PFSK-1 (cell line): ENCODE data around the gene PTGR3.

Experiments
- FOXP2 ChIP-seq: optimal IDR thresholded peaks from 2 replicates; pipeline ENCODE3; 2011; ENCODE audit warnings: borderline replicate concordance, control low read depth, inconsistent platforms; ENCODE audit not compliant: insufficient read depth; ENCODE audit errors: extremely low read length, extremely low read depth
- POLR2AphosphoS5 ChIP-seq: IDR thresholded peaks from 2 replicates; pipeline ENCODE4 v1.6.1; 2012; ENCODE audit warnings: low read depth, mild to moderate bottlenecking, control low read depth, low read length, moderate library complexity
- SIN3A ChIP-seq: IDR thresholded peaks from 2 replicates; pipeline ENCODE4 v1.6.1; 2012; ENCODE audit warnings: mild to moderate bottlenecking, low read length, moderate library complexity, borderline replicate concordance; ENCODE audit not compliant: insufficient read depth
- TAF1 ChIP-seq: IDR thresholded peaks from 2 replicates; pipeline ENCODE4 v1.6.1; 2012; ENCODE audit warnings: low read length, control low read depth, borderline replicate concordance; ENCODE audit not compliant: insufficient read depth
- TF ChIP-seq, protein P1 (sequence below), 2 experiments: IDR thresholded peaks; 2 replicates each; pipeline versions ENCODE4 v1.6.1 to v1.8.0; 2011 to 2012; ENCODE audit warnings: low read depth in 2 of 2, low read length in 2 of 2, control low read depth in 1 of 2, inconsistent platforms in 1 of 2, mild to moderate bottlenecking in 1 of 2, moderate library complexity in 1 of 2; ENCODE audit not compliant: insufficient read depth in 1 of 2

Gene PTGR3

DNA sequence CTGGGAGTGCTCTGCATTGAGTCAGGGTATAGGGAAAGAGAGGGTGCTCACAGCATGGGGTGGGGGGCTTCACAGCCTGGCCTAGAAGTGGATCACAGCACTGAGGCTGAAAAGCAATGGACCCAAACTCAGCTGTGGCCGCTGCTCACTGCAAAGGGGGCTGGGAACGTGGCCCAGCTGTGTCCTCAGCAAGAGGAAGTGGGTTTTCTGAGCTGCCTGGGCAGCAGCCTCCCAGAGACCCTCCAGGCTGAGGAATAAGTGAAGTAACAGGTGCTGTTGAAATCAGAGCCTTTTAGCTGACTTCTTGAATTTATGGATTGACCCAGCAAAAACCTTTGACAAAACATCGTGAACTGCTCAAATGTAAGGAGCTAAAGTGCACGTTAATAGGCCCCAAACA lies 35.2 kb downstream of the PTGR3 start:
- no peak for TF ChIP-seq POLR2AphosphoS5
- TF ChIP-seq FOXP2 = no peak
- no peak for TF ChIP-seq SIN3A
- no peak for TF ChIP-seq TAF1
- TF ChIP-seq, protein P1, sequence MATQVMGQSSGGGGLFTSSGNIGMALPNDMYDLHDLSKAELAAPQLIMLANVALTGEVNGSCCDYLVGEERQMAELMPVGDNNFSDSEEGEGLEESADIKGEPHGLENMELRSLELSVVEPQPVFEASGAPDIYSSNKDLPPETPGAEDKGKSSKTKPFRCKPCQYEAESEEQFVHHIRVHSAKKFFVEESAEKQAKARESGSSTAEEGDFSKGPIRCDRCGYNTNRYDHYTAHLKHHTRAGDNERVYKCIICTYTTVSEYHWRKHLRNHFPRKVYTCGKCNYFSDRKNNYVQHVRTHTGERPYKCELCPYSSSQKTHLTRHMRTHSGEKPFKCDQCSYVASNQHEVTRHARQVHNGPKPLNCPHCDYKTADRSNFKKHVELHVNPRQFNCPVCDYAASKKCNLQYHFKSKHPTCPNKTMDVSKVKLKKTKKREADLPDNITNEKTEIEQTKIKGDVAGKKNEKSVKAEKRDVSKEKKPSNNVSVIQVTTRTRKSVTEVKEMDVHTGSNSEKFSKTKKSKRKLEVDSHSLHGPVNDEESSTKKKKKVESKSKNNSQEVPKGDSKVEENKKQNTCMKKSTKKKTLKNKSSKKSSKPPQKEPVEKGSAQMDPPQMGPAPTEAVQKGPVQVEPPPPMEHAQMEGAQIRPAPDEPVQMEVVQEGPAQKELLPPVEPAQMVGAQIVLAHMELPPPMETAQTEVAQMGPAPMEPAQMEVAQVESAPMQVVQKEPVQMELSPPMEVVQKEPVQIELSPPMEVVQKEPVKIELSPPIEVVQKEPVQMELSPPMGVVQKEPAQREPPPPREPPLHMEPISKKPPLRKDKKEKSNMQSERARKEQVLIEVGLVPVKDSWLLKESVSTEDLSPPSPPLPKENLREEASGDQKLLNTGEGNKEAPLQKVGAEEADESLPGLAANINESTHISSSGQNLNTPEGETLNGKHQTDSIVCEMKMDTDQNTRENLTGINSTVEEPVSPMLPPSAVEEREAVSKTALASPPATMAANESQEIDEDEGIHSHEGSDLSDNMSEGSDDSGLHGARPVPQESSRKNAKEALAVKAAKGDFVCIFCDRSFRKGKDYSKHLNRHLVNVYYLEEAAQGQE (IDR thresholded peaks at IDR 0.05; ENCODE audit: insufficient read depth in 1 of 2, low read depth in 2 of 2, low read length in 2 of 2) = no peak

DNA sequence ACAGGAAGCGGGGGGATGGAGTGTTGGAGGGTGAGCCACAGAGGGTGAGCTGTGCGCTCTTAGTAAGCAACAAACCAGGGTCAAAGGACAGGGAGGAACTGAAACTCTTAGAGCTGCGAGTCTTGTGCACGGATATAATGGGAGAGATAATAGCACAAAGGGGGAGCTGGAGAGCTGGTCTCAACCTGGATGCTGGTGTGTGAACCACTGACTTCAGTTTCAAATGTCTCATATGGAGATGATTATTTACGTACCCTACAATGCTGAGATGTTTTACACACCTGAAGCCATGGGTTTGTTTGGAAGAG lies 35.9 kb downstream of the PTGR3 start:
- TF ChIP-seq FOXP2 (no peak), POLR2AphosphoS5 (no peak)

DNA sequence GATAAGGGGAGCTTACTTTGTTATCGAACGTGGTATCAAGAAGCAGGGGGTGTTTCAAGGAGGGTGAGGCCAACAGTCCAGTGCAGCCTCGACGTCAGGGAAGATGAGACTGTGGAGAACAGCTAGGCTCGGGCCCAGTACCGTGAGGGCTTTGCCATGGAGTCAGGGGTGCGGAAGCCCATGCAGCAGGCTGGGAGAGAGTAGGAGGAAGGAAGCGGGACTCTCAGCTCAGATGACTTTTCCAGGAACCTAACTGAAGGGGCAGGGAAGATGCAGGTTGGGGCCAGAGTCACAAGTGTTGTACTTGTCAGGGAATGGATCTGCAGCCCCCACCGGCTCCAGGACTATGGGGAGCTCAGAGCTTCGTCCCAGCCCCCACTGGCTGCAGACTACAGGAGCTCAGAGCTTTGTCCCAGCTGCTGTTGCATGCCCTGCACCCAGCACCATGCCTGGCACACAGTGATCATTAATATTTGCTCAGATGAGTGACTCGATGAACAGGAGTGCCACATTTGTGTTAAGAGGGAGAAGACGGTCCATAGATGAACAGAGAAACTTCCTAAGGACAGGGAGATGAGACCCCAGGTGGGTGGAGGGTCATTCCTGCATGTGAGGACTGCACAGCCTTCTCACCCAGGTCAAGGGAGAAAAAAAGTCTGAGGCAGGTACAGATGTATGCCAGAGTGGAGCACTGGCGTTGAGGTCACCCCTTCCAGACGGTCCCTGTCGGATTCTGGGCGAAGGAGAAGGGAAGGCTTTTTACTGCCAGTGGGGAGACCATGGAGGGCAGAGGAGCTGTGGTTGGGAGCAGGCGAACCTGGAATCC lies 36.4 kb downstream of the PTGR3 start:
- TF ChIP-seq FOXP2 (no peak), SIN3A (no peak), TAF1 (no peak), POLR2AphosphoS5 (no peak)
- TF ChIP-seq, protein P1 (IDR thresholded peaks at IDR 0.05; ENCODE audit: insufficient read depth in 1 of 2, low read depth in 2 of 2, low read length in 2 of 2) = no peak

DNA sequence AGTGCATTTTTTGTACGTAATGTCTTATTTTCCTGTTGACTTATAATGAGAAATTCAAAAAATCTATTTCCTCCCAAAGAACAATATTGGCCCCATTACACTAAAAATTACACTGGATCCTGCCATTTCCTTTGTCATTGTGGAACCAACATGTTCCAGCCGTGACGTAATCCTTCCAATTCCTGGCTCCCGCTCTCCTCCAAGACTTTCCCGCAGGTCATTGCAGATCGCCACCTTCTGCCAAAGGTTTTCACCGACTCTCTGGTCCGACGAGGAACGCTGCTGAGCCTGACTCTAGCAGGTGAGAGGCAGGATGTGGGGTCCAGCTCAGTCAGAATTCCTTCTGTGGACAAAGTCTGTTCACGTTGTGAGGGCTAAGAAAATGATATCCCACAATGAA lies 38.0 kb downstream of the PTGR3 start:
- TF ChIP-seq POLR2AphosphoS5 (no peak), SIN3A (no peak), TAF1 (no peak), FOXP2 (no peak)
- TF ChIP-seq, protein P1 (IDR thresholded peaks at IDR 0.05; ENCODE audit: insufficient read depth in 1 of 2, low read depth in 2 of 2, low read length in 2 of 2) = no peak

DNA sequence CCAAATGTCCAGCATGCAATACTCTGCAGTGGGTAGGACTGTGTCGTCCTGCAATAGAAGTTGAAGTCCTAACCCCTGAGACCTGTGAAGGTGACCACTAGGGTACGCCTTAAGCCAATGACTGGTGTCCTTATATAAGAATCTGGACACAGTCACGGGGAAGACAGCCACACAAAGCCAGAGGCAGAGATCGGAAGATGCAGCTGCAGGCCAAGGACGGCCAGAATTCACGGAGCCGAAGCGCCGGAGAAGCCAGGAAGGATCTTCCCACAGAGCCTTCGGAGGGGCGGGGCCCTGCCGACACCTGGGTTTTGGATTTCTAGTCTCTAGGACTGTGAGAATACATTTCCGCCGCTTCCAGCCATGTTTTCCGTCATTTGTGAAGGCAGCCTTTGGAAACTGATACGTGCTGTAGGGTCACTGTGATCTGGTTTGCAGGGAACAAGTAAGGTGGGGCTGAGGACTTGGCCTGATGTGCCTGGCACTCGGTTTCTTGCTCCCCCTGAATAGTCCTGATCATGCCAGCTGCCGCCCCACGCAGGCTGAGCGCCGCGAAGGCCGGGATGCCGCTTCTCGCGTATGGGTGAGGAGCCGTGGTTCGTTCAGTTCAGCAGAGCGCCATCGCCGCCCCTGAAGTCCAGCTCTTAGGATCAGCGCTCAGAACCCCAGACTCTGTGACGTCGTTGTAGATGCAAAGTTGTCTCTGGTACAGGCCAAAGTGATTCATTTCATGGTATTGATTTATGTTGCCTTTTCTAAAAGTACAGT lies 38.7 kb downstream of the PTGR3 start:
- TF ChIP-seq, protein P1 (IDR thresholded peaks at IDR 0.05; ENCODE audit: insufficient read depth in 1 of 2, low read depth in 2 of 2, low read length in 2 of 2) = no peak
- TF ChIP-seq FOXP2 (no peak), TAF1 (no peak), POLR2AphosphoS5 (no peak), SIN3A (no peak)
